GM19043 (cell line): ENCODE measurements around the gene HHIPL1.
A peak's percentile ranks its signal among the peaks of the same experiment; 100 is the strongest.

Experiments used
- ATAC-seq: cut with Tn5 transposase; IDR thresholded peaks from one replicate; pipeline ENCODE4 v1.9.1; 2021; ENCODE audit warnings: low read depth; ENCODE audit not compliant: unreplicated experiment

The HHIPL1 gene

GRCh38 chr14:99707420-99707819 lies 62.5 kb downstream of the HHIPL1 start:
- ATAC-seq = no peak

GRCh38 chr14:99707921-99708320 lies 63.0 kb downstream of the HHIPL1 start:
- no peak for ATAC-seq

GRCh38 chr14:99708449-99708848 lies 63.5 kb downstream of the HHIPL1 start:
- no peak for ATAC-seq

GRCh38 chr14:99713972-99714371 lies 69.0 kb downstream of the HHIPL1 start:
- no peak for ATAC-seq

- ATAC-seq = no peak
Observed at GRCh38 chr14:99715266-99716000, 70.5 kb downstream of the HHIPL1 start.

GRCh38 chr14:99716091-99716849 lies 71.3 kb downstream of the HHIPL1 start:
- ATAC-seq = no peak

- ATAC-seq = no peak
Observed at GRCh38 chr14:99716850-99717681, 72.1 kb downstream of the HHIPL1 start.

- no peak for ATAC-seq
Observed at GRCh38 chr14:99717682-99718013, 72.7 kb downstream of the HHIPL1 start.

- ATAC-seq = peak; percentile 97
Observed at GRCh38 chr14:99718031-99718810, 73.3 kb downstream of the HHIPL1 start.

- peak; percentile 48 for ATAC-seq
Observed at GRCh38 chr14:99718811-99719192, 73.9 kb downstream of the HHIPL1 start.

- no peak for ATAC-seq
Observed at GRCh38 chr14:99720941-99721791, 76.2 kb downstream of the HHIPL1 start.

GRCh38 chr14:99721792-99722516 lies 77.0 kb downstream of the HHIPL1 start:
- no peak for ATAC-seq

- ATAC-seq = no peak
Observed at GRCh38 chr14:99722741-99723140, 77.8 kb downstream of the HHIPL1 start.

- ATAC-seq = no peak
Observed at GRCh38 chr14:99724196-99724891, 79.4 kb downstream of the HHIPL1 start.

- no peak for ATAC-seq
Observed at GRCh38 chr14:99724939-99725773, 80.2 kb downstream of the HHIPL1 start.

GRCh38 chr14:99725774-99726537 lies 81.0 kb downstream of the HHIPL1 start:
- no peak for ATAC-seq
